HCT116 (cell line): ENCODE results near the gene ZNF276. TPM values are rescaled to one million over a fixed set of nuclear protein-coding genes. Genes with fewer than 3 reads are reported as not detected.
A peak's percentile ranks its signal among the peaks of the same experiment; 100 is the strongest.

Source experiments
- ATAC-seq: fragments of 200-7000 bp; cut with Tn5 transposase; 2 replicates; pipeline ENCODE4 v1.9.1; 2020; ENCODE audit warnings: mild to moderate bottlenecking, moderate library complexity
- BruUV-seq: library from RNA; stranded (reverse); fragments of 400-500 nt; replicated peaks from 2 replicates; lab custom pipeline; 2021; lab: Mats Ljungman, UMichigan
- CTCF ChIA-PET: fragments of 300-600 bp; sonication (Branson Sonifier 250); formaldehyde crosslinking; loops from one replicate; lab custom pipeline; 2021; ENCODE audit warnings: antibody characterized with exemption; lab: Charles Lee
- POLR2A ChIA-PET: fragments of 300-600, 350-600 bp; sonication (Branson Sonifier 250); formaldehyde crosslinking; loops from one replicate; lab custom pipeline; 2021; ENCODE audit warnings: antibody characterized with exemption; lab: Charles Lee
- RAD21 ChIA-PET, 2 experiments: fragments of 300-600 bp; sonication (Branson Sonifier 250); formaldehyde crosslinking; loops; one replicate each; lab custom pipeline; 2023; ENCODE audit warnings: low total read pairs in 2 of 2; ENCODE audit not compliant: uncharacterized antibody in 2 of 2, unreplicated experiment in 2 of 2, low non-redundant PET in 1 of 2; lab: Charles Lee
- DNase-seq: peaks from one replicate; pipeline ENCODE4 v3.0.0-alpha.2; 2010; ENCODE audit warnings: low read depth, low spot score
- H2AFZ ChIP-seq: fragments of 200-600 bp; shearing (Covaris generic), sonication (generic); 2 replicates; pipeline ENCODE4 v1.6.1; 2017; ENCODE audit warnings: low read depth, mixed run types, mixed read lengths, antibody characterized with exemption, low read length; ENCODE audit not compliant: poor library complexity, severe bottlenecking
- H3K27ac ChIP-seq: 2 replicates; pipeline ENCODE4 v1.5.1; 2012; ENCODE audit warnings: low read depth, low read length
- H3K27me3 ChIP-seq: fragments of 200-600 bp; sonication (generic); 2 replicates; pipeline ENCODE4 v1.6.1; 2016; ENCODE audit warnings: mixed run types, low read length, mixed read lengths; ENCODE audit not compliant: insufficient read depth
- H3K36me3 ChIP-seq, 2 experiments: fragments of 200-500 bp in 1 of 2; fragments of 200-600 bp in 1 of 2; sonication (Bioruptor generic) in 1 of 2; sonication (generic) in 1 of 2; 2 replicates each; pipeline versions ENCODE4 v1.5.1 to v1.6.1; 2014 to 2016; ENCODE audit warnings: low read length in 2 of 2, inconsistent platforms in 1 of 2, mixed read lengths in 1 of 2, mixed run types in 1 of 2; ENCODE audit not compliant: insufficient read depth in 2 of 2, control insufficient read depth in 1 of 2
- H3K4me1 ChIP-seq, 2 experiments: fragments of 200-600 bp in 1 of 2; sonication (generic) in 1 of 2; 2 replicates each; pipeline versions ENCODE4 v1.5.1 to v1.6.1; 2012 to 2017; ENCODE audit warnings: low read length in 2 of 2, inconsistent platforms in 1 of 2, mild to moderate bottlenecking in 1 of 2, mixed read lengths in 1 of 2, mixed run types in 1 of 2, moderate library complexity in 1 of 2; ENCODE audit not compliant: insufficient read depth in 2 of 2, control insufficient read depth in 1 of 2
- H3K4me2 ChIP-seq: fragments of 200-600 bp; sonication (generic); 2 replicates; pipeline ENCODE4 v1.6.1; 2017; ENCODE audit warnings: mixed run types, low read length, mixed read lengths
- H3K4me3 ChIP-seq, 2 experiments: fragments of 200-600 bp in 1 of 2; sonication (generic) in 1 of 2; replicated peaks in 1 of 2; 2 replicates each; pipeline ENCODE4 v1.5.1; 2011 to 2016; ENCODE audit warnings: low read length in 2 of 2, control low read depth in 1 of 2, low read depth in 1 of 2, mild to moderate bottlenecking in 1 of 2, mixed read lengths in 1 of 2, mixed run types in 1 of 2
- H3K79me2 ChIP-seq: fragments of 200-600 bp; sonication (generic); 2 replicates; pipeline ENCODE4 v1.6.1; 2017; ENCODE audit warnings: mild to moderate bottlenecking, mixed run types, low read length, moderate library complexity, mixed read lengths; ENCODE audit not compliant: insufficient read depth
- H3K9ac ChIP-seq: fragments of 200-600 bp; sonication (generic); 2 replicates; pipeline ENCODE4 v1.6.1; 2016; ENCODE audit warnings: low read length, mixed read lengths
- H3K9me2 ChIP-seq: fragments of 200-600 bp; sonication (generic), shearing (Covaris generic); 2 replicates; pipeline ENCODE4 v1.6.1; 2017; ENCODE audit warnings: mixed run types, mild to moderate bottlenecking, moderate library complexity; ENCODE audit not compliant: insufficient read depth
- H3K9me3 ChIP-seq, 2 experiments: fragments of 200-500 bp in 1 of 2; fragments of 200-600 bp in 1 of 2; sonication (Bioruptor generic) in 1 of 2; sonication (generic) in 1 of 2; 2 replicates each; pipeline ENCODE4 v1.6.1; 2014 to 2017; ENCODE audit warnings: low read length in 2 of 2, mixed read lengths in 2 of 2, inconsistent platforms in 1 of 2, low read depth in 1 of 2, mild to moderate bottlenecking in 1 of 2, mixed run types in 1 of 2, moderate library complexity in 1 of 2; ENCODE audit not compliant: control insufficient read depth in 1 of 2, insufficient read depth in 1 of 2
- H4K20me1 ChIP-seq: fragments of 200-600 bp; sonication (generic), shearing (Covaris generic); 2 replicates; pipeline ENCODE4 v1.6.1; 2017; ENCODE audit warnings: mixed run types, mild to moderate bottlenecking, moderate library complexity; ENCODE audit not compliant: insufficient read depth
- FOSL1 ChIP-seq: IDR thresholded peaks from 2 replicates; pipeline ENCODE4 v1.6.1; 2012; ENCODE audit warnings: low read depth
- POLR2AphosphoS5 ChIP-seq: IDR thresholded peaks from 2 replicates; pipeline ENCODE4 v1.6.1; 2011; ENCODE audit warnings: mild to moderate bottlenecking, low read depth, low read length, moderate library complexity
- SIN3A ChIP-seq: IDR thresholded peaks from 2 replicates; pipeline ENCODE4 v1.6.1; 2012; ENCODE audit warnings: low read depth
- YY1 ChIP-seq: IDR thresholded peaks from 2 replicates; pipeline ENCODE4 v1.6.1; 2011; ENCODE audit warnings: low read length, low read depth, moderate library complexity, mild to moderate bottlenecking; ENCODE audit not compliant: insufficient replicate concordance; ENCODE audit errors: extremely low read depth
- ZNF274 ChIP-seq: fragments of 200-500 bp; sonication (Bioruptor generic); IDR thresholded peaks from 2 replicates; pipeline ENCODE4 v1.6.1; 2014; ENCODE audit warnings: mild to moderate bottlenecking, low read depth, low read length, inconsistent platforms
- intact Hi-C: fragments of 100-400 bp; cut with micrococcal nuclease; formaldehyde crosslinking; loops from 2 replicates; pipeline ENCODE4 v1.10.0; 2022
- total RNA-seq: library from RNA; stranded (reverse); gene quantifications from one replicate; pipeline ENCODE4 v1.2.1, GENCODE V29; 2021; ENCODE audit not compliant: unreplicated experiment

ZNF276 gene
- total RNA-seq, 1 experiment from 2014 or later = 49.9 TPM

GRCh38 chr16:89739383-89739782 lies 18.0 kb downstream of the ZNF276 start:
- peaks cover 8% of the 10 kb centered on the region; the same call in 1 of the 2 replicates for H3K79me2 ChIP-seq
- ChIA-PET POLR2A (no interaction called here), RAD21 (interaction anchor here in 1 of 2 experiments (0.6 kb wide), 1 partner anchor 19 kb away, joined by 3 read pairs; no protein-coding TSS in a partner anchor), CTCF (interaction anchor here (0.9 kb wide), 1 partner anchor 33 kb away, joined by 3 read pairs; no protein-coding TSS in a partner anchor)
- peaks cover 65 to 80% of the 10 kb centered on the region in 2 experiments for H3K36me3 ChIP-seq
- H2AFZ ChIP-seq = no peak overlapping the region
- H3K9me2 ChIP-seq = no peaks in the 10 kb centered on the region
- TF ChIP-seq YY1 (no peak), ZNF274 (no peak)
- H3K27ac ChIP-seq = no peak overlapping the region
- H3K27me3 ChIP-seq = no peaks in the 10 kb centered on the region
- H3K4me1 ChIP-seq = no peaks in the 10 kb centered on the region
- intact Hi-C loops = loop anchor here (5.0 kb wide), 1 partner anchor 48 kb away; no protein-coding TSS in a partner anchor
- no peak overlapping the region for H3K4me2 ChIP-seq
- no peaks in the 10 kb centered on the region for H3K9me3 ChIP-seq
- no peak overlapping the region for H3K9ac ChIP-seq
- H4K20me1 ChIP-seq = no peaks in the 10 kb centered on the region; the same call in 1 of the 2 replicates
- no TSS peak for BruUV-seq
- no peak for DNase-seq
- no peak overlapping the region for H3K4me3 ChIP-seq
- ATAC-seq = 0 out of 2 replicates have a peak, but pooled peaks have one; percentile 6

DNA sequence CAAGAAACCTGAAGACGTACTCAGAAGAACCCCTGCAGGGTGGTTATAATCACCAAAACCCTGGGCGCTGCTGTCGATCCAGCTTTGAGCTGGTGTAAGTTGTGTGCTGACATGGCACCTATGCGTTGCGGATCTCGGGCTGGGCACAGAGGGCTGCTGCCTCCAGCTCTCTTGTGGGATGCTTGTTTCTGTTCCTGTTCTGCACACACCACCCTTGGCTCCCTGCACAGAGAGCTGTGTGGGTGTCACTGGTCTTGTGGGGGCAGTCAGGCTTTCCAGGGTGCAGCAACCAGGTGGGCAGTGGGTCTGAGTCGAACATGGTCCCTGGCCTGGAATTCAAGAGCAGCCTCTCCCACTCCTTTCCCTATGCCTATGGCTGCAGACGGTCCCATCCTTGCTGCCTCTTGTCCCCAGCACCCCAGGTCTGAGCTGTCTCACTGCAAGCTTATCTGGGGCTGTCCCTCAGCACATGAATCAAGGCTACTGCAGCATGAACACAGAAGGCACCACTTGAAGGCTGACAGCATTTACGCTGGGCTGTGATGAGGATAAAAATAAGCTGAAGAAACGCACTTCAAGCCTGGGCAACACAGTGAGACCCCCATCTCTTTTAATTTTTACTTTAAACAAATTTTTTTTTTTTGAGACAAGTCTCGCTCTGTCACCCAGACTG lies 20.1 kb downstream of the ZNF276 start:
- TF ChIP-seq SIN3A (0 out of 2 replicates have a peak, but pooled peaks have one; percentile 4), POLR2AphosphoS5 (peak; percentile 58), FOSL1 (no peak)
- BruUV-seq = no TSS peak
- RAD21 ChIA-PET = no interaction called here
- peak; percentile 12; the same call in 1 of the 2 replicates for ATAC-seq
- H3K9ac ChIP-seq = no peak overlapping the region
- intact Hi-C loops = no loop called here
- no peak overlapping the region for H3K4me2 ChIP-seq
- H3K4me1 ChIP-seq = no peaks in the 10 kb centered on the region
- peak overlapping the region; percentile 0; the same call in 1 of the 2 replicates for H3K27ac ChIP-seq
- no peaks in the 10 kb centered on the region for H3K27me3 ChIP-seq
- POLR2A ChIA-PET = no interaction called here
- CTCF ChIA-PET = no interaction called here
- DNase-seq = no peak
- H3K9me3 ChIP-seq = no peaks in the 10 kb centered on the region
- H3K9me2 ChIP-seq = no peaks in the 10 kb centered on the region
- no peak overlapping the region for H3K4me3 ChIP-seq
- no peaks in the 10 kb centered on the region; the same call in 1 of the 2 replicates for H4K20me1 ChIP-seq
- H3K79me2 ChIP-seq = peaks cover 6% of the 10 kb centered on the region; the same call in 1 of the 2 replicates
- H3K36me3 ChIP-seq = peaks cover 59 to 79% of the 10 kb centered on the region in 2 experiments
- no peak overlapping the region for H2AFZ ChIP-seq
